ENCODE data around the gene STX10.
A peak's percentile ranks its signal among the peaks of the same experiment; 100 is the strongest.
"Not testable (repeated sequence)": the region's sequence is repeated elsewhere in the genome, so short reads cannot be mapped to it uniquely, and the experiment has no call there.

Gene STX10

DNA sequence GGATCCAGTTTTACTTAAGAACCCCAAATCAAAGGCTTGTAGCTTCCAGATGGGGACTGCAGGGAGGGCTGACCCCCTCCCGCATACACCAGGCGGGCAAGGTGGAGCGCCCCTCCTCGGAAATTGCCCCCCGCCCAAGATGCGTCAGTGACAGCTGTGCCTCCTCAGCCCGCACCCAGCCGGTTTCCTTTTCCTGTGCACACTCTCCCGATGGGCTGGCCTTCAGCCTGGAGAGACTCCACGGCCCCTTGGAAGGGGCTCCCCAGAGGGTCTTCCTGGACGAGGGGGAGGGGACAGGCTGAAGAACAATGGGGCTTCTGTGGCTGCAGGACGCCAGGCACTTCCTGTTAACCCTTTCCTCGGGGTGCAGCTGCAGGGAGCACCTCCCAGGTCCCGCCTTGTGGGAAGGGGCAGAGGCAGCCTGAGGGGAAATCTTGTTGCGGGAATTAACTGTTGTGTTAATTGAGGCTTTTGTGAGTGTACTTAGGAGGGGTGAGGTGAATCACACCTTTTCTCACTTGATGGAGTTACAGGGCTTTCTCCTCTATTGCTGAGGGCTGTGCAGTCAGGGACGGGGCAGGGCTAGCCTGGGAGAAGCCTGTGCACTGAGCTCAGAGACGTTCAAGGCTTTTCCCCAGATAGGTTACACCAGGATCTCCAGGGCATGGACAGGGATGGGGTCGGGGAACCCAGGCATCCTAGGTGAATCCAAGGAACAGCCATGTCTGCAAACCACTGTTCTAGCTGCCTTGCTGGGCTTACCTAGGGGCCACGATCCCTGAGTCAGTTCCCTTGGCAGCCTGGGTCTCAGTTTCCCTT is 14.4 kb upstream of the STX10 start:
- DNase-seq, result peak; percentile 64

DNA sequence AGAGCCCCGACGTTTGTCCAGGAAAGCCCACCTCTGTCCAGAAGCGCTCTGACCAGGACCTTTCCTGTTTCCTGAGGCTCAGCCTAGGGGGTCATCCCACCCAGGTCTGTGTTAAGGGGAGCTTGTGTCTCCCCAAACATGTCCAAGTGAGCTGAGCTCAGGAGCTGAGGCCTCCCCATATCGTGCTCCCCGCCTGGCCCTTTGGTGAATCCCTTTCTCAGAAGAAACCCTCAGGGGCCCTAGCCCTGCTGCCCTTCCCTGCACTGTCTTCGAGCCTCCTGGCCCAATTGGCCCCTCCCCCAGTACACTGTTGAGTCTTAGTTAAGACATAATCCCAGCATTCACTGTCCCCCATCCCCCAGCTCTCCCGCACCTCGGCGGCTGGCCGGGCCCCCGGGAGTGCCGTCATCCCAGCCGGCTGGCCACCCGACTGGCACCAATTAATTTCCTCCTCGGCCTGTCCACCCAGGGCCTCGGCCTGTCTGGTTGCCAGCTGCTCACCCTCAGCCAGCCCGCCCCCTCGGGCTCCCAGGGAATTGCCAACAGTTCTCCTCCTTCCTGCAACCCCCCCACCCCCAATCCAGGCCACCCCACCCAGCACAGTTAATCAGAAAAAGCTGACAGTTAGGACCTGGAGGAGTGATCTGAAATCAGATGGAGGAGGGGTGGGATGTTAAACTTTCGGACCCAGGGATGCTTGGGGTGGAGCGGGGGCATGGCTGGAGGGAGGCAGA is 13.6 kb upstream of the STX10 start:
- DNase-seq, result peak; percentile 93

DNA sequence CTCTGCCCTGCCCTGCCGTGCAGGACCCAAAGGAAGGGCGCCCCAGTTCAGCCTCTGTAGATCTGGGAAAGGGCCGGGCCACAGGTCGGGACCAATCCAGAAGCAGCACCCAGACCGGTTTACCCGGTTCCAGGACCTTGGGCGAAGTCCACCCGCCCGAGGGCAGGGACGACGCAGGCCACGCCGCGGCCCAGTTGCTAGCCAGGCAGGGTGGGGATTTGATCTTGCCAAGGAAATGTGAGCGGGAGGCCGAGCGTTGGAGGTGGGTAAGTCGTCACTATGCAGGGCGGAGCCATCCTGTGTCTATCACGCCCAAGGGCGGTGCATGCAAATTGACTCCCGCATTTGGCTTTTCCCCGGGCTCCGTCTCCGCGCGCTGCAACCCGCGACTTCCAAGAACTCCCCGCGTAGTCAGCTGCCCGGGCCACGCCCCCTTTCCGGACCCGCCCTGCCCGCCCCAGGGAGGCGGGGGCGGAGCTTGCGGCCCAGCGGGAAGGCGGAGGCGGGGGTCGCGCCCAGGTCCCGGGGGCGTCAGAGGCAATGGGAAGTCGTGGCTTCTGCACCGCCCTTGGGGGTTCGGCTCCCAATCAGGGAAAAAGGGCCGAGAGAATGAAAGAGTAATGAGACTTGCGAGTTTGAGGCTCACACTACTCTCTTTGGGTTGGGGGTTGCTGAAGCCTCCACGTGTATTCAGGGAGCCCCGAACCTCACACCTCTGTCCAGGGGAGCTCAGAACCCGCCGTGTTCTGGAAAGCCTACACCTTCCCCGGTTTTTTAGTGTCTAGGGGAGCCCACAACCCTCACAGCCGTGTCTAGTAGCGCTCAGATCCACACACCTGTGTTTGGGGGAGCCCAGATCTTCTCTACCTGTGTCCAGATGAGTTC is 12.8 kb upstream of the STX10 start:
- DNase-seq, result peak; percentile 97

DNA sequence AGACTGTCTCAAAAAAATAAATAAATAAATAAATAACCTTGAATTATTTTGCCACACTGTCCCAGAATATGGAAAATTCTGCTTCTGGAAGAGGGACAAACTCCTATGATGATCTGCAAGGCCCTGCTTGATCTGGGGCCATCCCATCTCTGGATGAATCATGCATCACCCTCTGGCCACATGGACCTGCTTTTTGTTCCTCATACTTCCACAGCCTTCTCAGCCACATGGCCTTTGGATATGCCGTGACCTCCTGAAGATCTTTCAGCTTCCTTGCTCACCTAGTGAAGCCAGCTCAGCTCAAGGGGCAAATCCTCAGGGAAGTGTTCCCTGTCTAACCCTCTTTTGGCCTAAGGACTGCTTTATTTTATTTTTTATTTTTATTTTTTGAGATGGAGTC is 10.4 kb upstream of the STX10 start:
- DNase-seq, result no peak

DNA sequence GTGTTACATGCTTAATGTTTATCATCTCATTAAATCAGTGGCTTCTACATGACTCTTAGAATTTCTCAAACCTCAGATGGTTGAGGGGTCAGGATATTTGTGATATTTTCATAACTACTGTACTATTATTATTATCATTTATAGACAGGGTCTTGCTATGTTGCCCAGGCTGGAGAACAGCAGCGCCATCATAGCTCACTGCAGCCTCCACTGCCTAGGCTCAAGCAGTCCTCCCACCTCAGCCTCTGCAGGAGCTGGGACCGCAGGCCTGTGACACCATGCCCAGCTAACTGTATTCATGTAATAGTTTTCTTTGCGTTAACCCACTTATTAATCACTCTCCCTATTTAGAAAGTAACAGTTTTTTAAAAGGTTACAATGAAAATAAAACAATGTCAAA is 9.5 kb upstream of the STX10 start:
- no peak for DNase-seq

DNA sequence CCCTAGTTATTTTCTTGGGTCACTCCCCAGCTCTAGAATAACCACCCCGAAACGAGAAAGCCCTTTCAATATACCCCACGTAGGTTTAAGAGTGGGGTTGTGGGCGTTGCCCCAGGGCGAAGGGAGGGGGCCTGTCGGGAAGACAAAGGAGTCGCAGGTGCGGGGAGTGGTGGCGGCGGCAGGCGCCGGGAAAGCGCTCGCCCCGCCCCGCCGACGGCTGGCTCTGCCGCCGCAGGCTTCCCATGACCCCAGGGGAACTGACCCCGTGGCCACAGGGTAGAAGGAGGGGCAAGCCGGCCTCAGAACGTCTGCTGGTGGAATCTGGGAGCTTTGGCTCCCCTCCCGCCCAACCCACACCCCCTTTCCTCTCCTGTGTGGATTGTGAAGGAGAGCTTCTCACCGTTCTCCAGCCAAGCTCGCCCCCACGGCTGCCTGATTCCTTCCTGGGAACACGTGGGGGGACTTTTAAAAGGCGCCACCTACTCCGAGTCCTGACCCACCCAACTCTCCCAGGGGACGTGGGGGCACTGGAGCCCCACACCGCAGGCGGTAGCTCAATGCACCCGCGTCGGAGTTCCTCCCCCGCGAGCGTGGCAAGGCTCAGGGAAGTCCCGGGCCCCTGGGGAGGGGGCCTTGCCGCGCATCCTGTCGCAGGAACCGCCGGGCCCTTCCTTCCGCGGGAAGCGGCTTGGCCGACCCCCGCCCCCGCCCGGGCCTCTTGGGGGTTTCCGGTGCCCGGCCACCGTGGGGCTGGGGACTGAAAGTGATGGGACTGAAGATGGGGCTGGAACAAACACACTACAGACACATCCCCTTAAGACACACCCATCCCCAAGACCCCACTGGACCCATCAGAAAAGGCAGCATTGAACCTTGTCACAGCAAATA is 5.5 kb upstream of the STX10 start:
- peak; percentile 86 for DNase-seq

DNA sequence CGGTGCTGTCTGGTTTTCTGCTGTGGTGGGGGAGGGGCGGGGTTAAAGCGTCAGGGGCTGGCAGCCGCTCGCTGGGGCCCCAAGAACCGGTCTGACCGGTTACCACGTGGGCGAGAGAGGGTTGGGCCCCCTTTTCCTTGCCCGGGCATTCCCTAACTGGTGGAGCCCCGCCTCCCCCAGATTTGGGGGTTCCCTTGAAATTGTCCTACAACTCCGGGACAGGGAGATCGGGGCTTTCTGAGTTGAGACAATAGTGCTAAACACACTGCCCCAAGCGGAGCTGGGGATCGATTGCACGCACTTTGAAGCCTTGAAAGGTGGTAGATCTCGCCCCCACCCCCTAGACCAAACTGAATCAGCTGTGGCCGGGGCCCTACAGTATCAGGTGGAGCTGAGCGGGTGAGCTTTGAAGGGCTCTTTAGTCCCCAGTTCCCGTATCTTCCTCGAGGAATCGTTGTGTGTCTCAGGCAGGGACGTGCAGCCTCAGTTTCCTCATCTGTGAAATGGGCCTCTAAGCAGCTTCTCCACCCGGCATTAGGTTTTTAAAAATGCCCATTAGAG is 4.8 kb upstream of the STX10 start:
- DNase-seq, result peak; percentile 61

DNA sequence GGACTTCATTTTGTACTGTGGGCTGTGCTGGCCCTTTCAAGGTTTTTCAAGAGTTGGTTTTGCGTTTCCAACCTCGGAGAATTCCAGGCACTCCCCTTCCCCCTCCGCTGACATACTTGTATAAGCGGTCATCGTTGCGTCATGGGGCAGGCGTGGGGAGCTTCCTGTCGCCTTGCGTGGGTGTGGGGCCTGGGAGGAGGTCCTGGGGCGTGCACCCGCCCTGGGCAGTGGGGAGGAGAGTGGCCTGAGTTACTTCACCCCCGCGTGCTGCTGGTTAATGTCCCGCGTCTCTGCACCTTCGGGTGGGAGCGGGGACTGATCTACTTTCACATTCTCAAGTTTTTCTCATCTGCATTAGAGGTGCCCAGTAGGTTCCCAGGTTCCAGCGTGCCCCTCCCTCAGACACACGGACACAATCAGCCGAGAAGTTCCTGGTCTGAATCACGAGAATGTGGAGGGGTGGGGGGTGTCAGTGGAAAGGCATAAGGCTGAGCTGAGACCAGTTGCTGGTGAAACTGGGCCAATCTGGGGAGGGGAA is 4.1 kb upstream of the STX10 start:
- DNase-seq, result peak; percentile 88

DNA sequence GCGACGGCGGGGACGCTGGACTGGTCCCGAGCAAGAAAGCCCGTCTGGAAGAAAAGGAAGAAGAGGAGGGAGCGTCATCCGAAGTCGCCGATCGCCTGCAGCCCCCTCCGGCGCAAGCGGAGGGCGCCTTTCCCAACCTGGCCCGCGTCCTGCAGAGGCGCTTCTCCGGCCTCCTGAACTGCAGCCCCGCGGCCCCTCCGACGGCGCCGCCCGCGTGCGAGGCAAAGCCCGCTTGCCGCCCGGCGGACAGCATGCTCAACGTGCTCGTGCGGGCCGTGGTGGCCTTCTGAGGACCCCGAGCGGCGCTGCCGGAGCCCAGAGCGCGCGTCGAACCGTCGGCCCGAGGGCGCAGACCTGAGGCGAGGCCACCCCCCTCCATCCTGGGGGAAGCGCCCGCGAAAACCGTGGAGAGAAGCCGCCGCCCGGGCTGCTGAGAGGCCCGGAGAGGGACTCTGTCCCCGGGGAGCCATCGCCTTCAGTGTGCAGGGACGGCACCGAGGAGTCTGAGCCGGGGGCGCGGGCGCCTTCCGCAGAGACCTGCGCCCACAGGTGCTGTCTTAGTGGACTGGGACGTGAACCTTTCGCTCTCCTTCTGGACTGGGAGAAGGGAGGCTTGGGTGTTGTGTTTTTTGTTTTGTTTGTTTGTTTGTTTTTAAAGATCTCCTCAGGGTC is 3.5 kb upstream of the STX10 start:
- no peak for DNase-seq

DNA sequence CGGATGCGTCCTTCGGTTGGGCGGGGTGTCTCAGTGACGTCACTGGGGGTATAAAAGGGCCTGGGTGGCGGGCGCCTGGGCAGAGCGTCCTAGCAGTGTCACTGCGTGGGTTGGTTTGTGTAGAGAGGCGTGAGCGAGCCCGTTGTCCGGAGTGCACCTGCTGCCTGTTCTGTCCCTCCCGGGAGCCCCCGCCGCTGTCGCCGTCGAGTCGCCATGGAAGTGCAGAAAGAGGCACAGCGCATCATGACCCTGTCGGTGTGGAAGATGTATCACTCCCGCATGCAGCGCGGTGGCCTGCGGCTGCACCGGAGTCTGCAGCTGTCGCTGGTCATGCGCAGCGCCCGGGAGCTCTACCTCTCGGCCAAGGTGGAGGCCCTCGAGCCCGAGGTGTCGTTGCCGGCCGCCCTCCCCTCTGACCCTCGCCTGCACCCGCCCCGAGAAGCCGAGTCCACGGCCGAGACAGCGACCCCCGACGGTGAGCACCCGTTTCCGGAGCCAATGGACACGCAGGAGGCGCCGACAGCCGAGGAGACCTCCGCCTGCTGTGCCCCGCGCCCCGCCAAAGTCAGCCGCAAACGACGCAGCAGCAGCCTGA is 2.9 kb upstream of the STX10 start:
- peak; percentile 84 for DNase-seq

DNA sequence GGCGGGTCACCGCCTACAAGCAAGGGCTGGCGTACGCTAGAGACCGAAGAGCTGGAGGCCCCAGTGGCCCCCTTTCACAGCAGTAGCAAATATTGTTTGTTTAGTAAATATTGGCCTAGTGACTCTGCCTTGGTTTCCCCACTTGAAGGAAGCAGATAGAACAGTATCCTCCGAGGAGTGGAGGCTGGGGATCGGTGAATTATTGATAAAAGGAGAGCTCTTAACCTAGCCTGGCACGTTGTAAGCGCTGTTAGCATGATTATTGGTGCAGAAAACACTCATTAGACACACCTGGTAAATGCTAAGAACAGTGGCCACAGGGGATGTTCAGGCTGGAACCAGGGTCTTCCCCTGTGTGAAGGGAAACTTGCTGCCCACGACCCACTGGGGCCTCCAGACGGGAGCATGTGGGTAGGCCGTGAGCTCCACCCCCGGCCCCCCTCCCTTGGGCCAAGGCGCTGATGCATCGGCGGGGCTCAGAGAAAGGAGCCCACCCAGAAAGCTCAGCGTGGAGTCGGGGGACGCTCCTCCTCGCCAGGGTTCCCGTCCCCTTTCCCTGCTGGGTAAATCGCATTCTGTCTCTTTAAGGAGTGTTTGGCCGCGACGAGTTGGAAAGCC is 2.3 kb upstream of the STX10 start:
- no peak for DNase-seq

DNA sequence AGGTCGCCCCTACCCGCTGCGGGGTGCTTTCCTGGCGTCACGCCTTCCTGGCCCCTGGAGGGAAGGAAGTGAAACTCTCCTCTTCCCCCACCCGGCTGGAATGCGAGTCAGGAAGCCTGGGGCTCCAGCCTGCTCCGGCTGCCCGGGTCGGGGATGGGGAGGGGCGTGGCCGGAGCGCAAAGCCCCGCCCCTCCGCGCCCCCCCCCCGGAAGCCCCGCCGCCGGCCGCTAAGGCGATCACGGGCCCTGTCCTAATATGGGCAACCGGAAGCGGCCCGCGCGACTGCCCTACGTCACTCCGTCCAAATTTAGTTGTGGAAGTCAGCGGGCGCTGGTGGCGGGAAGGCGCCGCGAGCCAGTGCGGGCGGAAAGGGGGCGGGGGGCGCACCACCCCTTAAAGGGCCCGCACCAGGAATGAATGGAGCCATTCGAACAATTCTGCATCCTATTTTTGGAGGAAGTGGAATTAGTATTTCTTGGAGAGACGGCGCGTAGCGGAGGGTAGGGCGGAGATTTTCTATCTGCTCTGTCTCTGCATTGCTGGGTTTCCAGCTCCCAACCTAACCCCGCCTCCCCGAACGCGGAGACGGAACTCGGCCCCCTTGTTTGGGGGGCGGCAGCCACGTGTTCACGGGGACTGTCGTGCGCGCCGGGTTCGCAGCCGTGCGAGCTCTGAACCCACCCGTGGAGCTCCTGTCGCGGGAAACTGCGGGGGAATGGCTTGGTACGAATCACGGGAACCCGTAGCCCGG is 1.6 kb upstream of the STX10 start:
- DNase-seq, result peak; percentile 89

DNA sequence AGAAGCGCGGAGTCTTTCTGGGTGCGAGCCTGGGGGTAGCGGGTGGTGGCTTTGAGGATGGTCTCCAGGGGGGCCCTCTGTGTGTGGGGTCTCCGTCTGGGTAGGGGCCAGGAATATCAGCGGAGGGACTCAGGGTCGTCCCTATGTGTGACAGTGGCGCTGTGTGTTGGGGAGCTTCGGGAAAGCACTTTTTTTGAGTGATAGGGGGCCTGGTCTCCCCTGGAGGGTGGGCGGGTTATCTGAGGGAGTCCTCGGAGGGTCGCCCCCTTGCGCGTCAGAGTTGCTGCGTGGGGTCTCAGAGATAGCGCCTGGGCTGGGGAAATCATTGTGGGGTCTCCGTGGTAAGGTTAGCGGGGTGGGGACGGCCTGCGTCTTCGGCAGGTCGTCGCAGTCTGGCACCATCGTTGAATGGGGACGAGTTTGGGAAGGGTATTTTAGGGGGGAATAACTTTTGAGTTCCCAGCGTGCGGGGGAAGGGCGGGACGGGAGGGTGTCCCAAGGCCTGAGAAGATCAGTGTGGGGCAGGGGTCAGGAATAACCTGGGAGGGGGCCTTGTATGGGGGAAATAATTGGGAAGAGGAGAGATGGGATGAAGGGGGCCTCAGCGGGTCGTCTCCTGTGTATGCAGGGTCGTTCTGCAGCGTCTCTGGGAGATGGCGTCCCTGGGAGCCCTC is 893 bp upstream of the STX10 start:
- DNase-seq, result no peak

DNA sequence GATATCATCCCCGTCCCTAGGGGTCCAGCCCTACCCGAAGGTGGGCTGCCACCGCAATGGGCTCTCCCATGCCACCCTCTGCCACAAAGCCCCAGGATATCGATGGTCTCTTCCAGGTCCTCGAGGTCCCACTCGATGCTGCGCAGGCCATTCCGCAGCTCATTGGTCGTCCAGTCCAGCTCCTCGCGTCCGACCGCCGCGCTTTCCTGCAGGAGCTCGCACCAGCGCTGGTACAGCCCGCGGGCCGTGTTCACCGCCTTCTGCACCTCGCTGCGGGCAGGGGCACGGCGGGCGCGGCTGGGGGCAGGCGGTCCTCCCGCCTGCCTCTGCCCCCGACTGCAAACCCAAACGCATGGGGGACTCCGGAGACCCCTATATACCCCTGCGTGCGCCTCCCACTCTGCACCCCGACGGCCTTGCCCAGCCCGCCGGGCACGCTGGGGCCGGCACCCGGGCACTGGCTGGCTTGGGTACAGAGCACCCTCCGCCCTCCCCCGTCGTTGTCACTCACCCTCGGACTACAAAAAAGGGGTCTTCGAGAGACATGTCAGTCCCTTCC is 468 bp downstream of the STX10 start:
- DNase-seq, result no peak

DNA sequence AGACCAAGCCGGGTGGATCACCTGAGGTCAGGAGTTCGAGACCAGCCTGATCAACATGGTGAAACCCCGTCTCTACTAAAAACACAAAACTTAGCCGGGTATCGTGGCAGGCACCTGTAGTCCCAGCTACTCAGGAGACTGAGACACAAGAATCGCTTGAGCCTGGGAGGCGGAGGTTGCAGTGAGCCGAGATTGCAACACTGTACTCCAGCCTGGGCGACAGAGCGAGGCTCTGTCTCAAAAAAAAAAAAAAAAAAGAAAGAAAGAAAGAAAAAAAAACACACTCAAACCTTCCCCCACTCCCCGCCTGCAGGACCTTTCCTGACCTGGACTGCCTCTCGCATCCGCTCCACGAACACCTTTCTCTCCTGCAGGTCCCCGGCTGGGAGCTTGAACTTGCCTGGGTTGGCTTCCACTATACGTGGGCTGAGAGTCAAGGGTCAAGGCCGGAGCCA is 975 bp downstream of the STX10 start:
- DNase-seq, result not testable (repeated sequence)

DNA sequence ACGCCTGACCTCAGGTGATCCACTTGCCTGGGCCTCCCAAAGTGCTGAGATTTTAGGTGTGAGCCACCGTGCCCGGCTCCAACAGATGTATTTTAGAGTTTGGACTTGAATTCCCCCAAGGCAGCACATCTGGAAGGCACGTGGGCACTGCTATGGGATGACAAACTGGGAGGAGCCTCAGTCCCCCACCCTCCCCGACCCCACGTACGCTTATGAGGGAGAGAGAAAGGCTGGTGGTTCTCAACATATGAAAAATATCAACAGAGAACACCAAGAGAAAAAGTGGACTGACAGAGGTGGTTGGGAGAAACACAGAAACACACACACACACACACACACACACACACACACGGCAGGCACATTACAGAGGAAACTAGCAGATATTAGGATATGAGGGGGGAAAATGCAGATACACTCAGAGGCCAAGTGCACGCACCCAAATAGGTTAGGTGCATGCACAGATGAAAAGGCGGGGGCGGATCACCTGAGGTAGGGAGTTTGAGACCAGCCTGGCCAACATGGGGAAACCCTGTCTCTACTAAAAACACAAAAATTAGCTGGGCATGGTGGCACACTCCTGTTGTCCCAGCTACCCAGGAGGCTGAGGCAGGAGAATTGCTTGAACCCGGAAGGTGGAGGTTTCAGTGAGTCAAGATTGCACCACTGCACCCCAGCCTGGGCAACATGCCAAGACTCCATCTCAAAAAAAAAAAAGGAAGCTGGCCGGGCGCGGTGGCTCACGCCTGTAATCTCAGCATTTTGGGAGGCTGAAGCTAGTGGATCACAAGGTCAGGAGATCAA is 3.2 kb downstream of the STX10 start:
- no peak for DNase-seq

DNA sequence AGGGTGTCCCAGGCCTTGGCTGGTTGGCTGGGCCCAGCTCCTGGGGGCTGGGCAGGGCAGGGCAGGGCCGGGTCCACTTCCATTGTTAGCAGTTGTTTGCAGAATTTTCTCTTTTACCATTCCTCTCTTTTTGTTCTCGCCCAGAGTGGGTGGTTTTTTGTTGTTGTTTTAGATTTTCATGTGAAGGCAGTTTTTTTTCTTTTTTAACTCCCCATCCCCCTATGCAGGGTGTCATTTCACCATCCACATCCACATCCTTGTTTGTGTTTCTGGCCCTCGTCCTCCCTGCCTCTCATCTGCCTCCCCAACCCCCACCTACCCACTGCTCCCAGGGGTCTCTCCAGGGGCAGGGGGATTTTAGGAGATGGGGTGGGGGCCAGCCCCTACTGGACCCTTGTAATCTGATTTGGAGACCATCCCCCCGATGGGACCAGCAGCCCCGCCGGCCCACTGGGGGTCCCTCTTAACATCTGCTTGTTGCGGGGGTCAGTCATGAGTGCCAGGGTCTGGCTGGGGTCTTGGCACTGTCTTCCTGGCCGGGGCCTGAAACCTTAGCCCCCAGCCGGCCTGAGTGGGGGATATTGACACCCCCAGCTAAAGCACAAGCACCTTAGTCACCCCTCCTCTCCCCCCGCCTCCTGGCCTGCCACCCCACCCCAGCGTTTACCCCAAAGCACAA is 10.4 kb downstream of the STX10 start:
- DNase-seq, result no peak

Measured in NCI-H226 (cell line).